GM19193 (cell line): Measurements from ENCODE around the gene GPR149.

Source experiments
- POLR2A ChIP-seq: IDR thresholded peaks from 4 replicates; pipeline ENCODE4 v1.6.1; 2011; ENCODE audit not compliant: insufficient read depth, insufficient read length; ENCODE audit errors: extremely low read depth

Gene GPR149, protein sequence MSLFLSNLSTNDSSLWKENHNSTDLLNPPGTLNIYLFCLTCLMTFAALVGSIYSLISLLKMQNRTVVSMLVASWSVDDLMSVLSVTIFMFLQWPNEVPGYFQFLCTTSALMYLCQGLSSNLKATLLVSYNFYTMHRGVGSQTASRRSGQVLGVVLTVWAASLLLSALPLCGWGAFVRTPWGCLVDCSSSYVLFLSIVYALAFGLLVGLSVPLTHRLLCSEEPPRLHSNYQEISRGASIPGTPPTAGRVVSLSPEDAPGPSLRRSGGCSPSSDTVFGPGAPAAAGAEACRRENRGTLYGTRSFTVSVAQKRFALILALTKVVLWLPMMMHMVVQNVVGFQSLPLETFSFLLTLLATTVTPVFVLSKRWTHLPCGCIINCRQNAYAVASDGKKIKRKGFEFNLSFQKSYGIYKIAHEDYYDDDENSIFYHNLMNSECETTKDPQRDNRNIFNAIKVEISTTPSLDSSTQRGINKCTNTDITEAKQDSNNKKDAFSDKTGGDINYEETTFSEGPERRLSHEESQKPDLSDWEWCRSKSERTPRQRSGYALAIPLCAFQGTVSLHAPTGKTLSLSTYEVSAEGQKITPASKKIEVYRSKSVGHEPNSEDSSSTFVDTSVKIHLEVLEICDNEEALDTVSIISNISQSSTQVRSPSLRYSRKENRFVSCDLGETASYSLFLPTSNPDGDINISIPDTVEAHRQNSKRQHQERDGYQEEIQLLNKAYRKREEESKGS

DNA sequence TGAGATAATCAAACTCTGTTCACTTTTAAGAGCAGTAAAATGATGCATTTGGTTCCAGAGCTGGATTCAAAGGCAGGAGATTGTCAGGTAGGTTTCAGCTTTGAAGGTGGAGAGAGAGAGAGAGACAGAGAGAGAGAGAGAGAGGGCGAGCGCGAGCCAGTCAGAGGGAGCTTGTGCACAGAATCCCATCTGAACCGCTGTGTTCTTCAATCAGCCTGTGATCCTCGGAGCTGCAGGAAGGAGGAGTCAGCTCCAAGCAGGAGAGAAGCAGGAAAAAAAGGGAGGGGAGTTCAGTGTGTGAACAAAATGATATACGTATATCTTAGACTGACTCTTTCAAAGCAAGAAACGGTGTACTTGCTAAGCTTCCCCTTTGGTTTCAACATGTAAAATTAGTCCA lies at the start of gene GPR149:
Gene GPR149 (minus strand): TSS at position 177 of the 400 bp plus-strand sequence. CDS start 575 bp downstream, outside the sequence.
- TF ChIP-seq POLR2A: no peak

DNA sequence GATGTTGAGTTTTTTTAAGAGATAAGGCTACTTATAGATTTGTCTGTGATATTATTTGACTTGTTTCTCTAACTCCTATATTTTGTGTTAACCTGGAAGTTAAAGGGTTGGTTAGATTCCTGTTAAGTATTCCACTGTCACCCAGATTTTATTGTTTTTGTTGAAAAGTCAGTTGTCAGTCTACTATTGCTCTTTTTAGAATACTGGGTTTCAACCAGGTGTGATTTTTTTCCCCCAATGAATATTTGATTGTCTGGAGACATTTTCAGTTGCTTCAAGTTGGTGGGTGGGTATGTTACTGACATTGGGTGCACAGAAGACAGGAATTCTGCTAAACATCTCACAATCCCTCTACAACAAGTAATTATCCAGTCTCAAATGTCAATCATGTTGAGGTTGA lies 43.8 kb upstream of the GPR149 start:
- no peak for TF ChIP-seq POLR2A

DNA sequence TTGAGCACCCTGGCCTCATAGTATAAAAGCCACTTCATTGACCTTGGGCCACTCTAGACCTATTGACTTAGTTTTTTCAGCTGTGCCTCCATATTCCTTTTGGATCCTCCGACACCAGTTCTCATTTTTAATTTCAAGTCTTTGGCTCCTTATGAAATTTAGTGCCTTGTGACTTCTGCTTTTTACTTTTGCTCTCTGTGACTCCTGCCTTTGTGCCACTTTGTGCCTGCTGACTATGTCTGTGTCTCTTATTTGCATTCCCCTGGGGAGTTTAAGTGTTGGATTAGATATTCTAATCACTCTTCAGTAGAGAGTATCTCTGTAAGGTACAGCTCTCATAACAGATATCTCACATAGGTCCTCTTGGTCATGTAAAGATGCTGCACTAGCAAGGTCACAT lies 39.6 kb upstream of the GPR149 start:
- no peak for TF ChIP-seq POLR2A

DNA sequence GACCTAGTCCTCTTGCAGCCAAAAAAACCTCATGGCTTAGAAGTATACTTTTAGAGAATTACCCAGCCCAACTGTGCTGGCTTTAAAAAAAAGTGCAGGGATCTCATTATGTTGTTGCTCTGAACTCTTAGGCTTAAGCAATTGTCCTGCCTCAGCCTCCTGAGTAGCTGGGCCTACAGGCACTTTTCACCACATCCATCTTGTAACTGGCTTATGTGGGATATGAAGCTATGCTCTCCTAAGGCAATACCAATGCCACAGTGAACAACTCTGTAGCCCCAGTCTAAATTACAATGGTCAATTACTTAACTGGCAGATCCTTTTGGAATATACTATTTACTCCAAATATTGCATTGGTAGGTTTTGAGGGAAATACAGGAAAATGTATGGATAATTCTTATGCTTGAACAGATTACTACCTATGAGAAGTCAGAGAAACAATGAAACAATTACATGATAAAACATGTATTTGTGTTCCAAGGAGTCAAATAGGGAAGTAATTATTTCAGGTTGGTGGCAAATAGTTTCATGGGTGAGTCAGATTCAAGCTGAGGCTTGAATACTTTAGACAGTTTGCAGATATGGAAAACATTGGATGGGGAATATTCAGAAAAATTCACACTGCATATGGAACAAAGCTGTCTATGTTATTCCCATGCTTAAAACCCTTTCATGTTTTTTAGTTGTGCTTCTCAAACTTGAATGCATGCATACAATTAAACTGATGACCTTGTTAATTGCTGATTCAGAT lies 34.6 kb upstream of the GPR149 start:
- no peak for TF ChIP-seq POLR2A

GRCh38 chr3:154458560-154458959 lies 28.6 kb upstream of the GPR149 start:
- TF ChIP-seq POLR2A: no peak

- TF ChIP-seq POLR2A: no peak
These were observed 1.1 kb upstream of the GPR149 start for GRCh38 chr3:154431043-154431442.

DNA sequence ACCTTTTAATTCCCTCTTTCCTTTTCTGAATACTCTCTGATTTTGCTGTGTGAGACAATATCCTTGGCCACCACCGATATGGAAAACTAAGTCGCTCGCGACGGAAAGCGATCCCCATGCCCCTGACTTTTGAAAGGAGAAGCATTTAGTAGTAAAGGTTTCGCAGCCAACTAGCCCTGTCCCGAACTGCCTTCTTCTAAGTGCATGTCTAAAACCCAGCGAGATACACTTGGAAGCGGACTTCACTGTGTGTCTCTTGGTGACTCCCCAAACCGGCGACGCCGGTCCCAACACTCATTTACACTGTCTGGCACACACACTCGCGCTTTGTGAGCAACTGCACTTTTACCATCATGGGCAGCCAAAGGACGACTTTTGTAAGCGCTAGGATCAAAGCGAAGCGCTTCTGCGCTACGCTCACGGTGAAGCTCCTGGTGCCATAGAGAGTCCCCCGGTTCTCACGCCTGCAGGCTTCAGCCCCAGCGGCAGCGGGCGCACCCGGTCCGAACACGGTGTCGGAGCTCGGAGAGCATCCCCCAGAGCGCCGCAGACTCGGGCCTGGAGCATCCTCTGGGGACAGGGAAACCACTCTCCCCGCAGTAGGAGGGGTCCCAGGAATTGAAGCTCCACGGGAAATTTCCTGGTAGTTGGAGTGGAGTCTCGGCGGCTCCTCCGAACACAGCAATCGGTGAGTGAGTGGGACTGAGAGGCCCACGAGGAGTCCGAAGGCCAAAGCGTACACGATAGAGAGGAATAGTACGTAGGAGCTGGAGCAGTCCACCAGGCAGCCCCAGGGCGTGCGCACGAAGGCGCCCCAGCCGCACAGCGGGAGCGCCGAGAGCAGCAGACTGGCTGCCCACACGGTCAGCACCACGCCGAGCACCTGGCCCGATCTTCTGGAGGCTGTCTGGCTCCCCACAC lies 1.4 kb downstream of the GPR149 start:
- TF ChIP-seq POLR2A: no peak

GRCh38 chr3:154427685-154428285 lies 2.2 kb downstream of the GPR149 start:
- TF ChIP-seq POLR2A: no peak

DNA sequence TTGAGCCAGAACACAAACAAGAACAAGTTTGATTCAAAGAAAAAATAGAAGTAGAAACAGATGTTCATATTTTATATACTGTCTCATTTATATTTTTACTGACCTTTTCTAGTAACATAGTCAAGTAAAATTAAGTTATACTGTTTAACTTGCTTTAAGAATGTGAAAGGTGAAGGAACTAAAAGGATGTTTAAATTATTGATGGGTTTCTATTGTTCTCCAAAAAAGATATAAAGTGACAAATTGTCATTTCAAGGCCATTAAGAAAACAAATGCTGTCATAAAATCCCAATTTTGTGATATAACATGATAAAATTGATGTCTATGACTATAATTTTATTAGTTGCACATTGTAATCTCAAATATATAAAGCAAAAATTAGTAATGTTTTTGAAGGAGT lies 7.3 kb downstream of the GPR149 start:
- no peak for TF ChIP-seq POLR2A

- no peak for TF ChIP-seq POLR2A
These were observed 8.9 kb downstream of the GPR149 start for GRCh38 chr3:154421083-154421482.

- TF ChIP-seq POLR2A: no peak
These were observed 31.7 kb downstream of the GPR149 start for GRCh38 chr3:154398084-154398967.

DNA sequence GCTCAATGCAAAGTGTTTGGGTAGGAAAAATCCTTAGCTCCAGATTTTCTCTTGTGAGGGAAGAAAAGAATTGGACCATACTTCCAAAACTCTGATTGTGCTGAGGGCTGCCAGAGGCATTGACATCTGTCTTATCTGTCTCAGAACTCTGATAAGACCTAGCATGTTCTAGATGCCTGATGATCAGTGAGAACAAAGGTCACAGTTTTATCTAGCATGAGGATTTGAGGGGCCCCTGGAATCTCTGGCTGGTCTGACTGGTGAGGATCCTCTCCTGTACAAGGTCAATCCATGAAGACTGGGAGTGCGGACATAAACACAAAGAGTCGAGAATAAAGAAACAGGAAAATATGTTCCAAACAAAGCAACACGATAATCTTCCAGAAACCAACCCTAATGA lies 40.1 kb downstream of the GPR149 start:
- TF ChIP-seq POLR2A: no peak

GRCh38 chr3:154384479-154384878 lies 45.5 kb downstream of the GPR149 start:
- TF ChIP-seq POLR2A: no peak
